OCI-LY7 (cell line): ENCODE data around the gene NBEAL2.

Experiments
- CTCF ChIP-seq: fragments of 200-600 bp; sonication (generic); conservative IDR thresholded peaks from 2 replicates; pipeline ENCODE4 v1.5.1; 2014; ENCODE audit warnings: mild to moderate bottlenecking, antibody characterized with exemption, low read length, moderate library complexity, mixed read lengths
- EZH2phosphoT487 ChIP-seq: fragments of 200-600 bp; sonication (generic); IDR thresholded peaks from 2 replicates; pipeline ENCODE4 v1.6.1; 2018; ENCODE audit warnings: low read depth, borderline replicate concordance, mild to moderate bottlenecking, mixed run types, antibody characterized with exemption, low read length, moderate library complexity, mixed read lengths

DNA sequence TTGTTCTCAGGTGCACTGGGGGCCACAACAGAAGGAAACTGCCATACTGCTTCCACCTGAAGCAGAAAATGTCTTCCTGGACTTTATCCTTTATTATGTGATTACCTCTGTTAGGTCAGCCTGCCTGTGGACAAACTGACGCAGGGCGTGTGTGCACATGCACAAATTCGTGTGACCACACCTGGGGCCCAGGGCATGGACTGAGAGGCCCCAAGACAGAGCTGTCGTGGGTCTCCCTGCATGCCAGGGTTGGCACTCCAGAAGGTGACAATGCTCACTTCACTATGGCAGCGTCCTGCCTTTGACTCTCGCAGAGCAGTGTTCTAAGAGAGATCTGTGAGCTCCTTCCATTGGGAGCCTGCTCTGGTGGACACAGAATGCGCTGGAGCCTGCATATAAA, 37.4 kb upstream of the NBEAL2 start:
- TF ChIP-seq CTCF (no peak), EZH2phosphoT487 (no peak)
